ENCODE results near the gene TBCK. TPM values are rescaled to one million over a fixed set of nuclear protein-coding genes. Genes with fewer than 3 reads are reported as not detected.
"Not testable (repeated sequence)": the region's sequence is repeated elsewhere in the genome, so short reads cannot be mapped to it uniquely, and the experiment has no call there.

TBCK gene
- total and polyA plus RNA-seq, 3 donors from 2014 or later: 17.7 to 67.1 (median 66.3) TPM

DNA sequence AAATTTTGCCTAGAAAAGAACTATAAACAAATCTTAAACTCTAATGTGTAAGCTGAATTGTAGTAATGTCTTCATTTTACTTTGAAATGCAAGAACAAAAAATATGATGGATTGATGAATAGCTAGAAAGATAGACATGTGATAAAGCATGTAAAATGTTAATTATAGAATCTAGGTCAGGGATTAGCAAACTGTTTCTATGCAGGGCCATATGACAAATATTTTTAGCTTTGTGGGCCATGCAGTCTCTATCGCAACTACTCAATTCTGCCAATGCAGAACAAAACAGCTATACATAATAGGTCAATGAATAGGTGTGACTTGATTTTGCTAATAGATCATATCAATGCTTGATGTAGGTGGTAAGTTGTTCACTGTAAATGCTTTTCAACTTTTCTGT lies 75.3 kb downstream of the TBCK start:
- no peaks in the 10 kb centered on the region for H3K4me1 ChIP-seq
- H3K27ac ChIP-seq: no peak overlapping the region
- intact Hi-C loops (cut with DNase I; ENCODE audit: low total_unique reads): no loop called here
- no peaks in the 10 kb centered on the region for H3K36me3 ChIP-seq (ENCODE audit: low read depth, missing control alignments)
- no peaks in the 10 kb centered on the region for H3K27me3 ChIP-seq
- H3K4me3 ChIP-seq: no peak overlapping the region
- WGBS, 2 donors: 90 to 96% methylated on average over 1 of the region's 1 CpG
- no peak for DNase-seq
- no peaks in the 10 kb centered on the region for H3K9me3 ChIP-seq
- TF ChIP-seq, protein P1, sequence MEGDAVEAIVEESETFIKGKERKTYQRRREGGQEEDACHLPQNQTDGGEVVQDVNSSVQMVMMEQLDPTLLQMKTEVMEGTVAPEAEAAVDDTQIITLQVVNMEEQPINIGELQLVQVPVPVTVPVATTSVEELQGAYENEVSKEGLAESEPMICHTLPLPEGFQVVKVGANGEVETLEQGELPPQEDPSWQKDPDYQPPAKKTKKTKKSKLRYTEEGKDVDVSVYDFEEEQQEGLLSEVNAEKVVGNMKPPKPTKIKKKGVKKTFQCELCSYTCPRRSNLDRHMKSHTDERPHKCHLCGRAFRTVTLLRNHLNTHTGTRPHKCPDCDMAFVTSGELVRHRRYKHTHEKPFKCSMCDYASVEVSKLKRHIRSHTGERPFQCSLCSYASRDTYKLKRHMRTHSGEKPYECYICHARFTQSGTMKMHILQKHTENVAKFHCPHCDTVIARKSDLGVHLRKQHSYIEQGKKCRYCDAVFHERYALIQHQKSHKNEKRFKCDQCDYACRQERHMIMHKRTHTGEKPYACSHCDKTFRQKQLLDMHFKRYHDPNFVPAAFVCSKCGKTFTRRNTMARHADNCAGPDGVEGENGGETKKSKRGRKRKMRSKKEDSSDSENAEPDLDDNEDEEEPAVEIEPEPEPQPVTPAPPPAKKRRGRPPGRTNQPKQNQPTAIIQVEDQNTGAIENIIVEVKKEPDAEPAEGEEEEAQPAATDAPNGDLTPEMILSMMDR (IDR thresholded peaks at IDR 0.05): no peak

DNA sequence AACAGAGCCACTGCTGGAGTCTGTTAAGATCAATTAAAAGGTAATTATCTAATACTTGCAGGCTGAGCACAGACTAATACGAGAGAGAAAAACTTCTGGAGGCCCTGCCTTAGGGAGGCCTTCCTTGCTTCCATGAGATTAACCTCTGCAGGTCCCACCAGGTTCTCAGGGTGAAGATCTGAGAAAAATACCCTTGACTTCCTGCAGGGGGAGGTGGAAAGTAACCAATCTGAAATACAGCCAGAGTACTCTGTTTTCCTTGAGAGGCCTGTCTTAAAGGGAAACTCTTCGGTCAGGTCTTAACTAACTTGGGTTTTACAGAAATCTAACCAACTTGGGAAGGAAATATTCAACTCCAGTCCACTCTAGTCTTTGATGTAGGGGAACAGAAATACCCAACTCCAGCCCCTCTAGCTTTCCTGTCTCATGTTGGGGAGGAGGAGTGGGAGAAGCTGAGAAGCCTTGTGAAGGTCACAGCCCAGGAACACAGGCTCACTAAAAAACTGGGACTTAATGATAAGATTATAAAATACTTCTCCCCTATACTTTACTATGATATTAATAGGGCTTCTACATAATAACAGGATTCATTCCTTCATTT lies 77.1 kb downstream of the TBCK start:
- TF ChIP-seq, protein P1 (IDR thresholded peaks at IDR 0.05): peak; percentile 50 to 68 (median 63)
- TF ChIP-seq POLR2A (IDR thresholded peaks at IDR 0.05): no peak
- Histone ChIP-seq H3K4me3 (no peak overlapping the region), H3K27me3 (no peaks in the 10 kb centered on the region), H3K4me1 (no peaks in the 10 kb centered on the region), H3K27ac (no peak overlapping the region), H3K9me3 (no peaks in the 10 kb centered on the region), H3K36me3 (ENCODE audit: low read depth, missing control alignments) (no peaks in the 10 kb centered on the region)
- peak; percentile 21 for DNase-seq
- WGBS, 2 donors: 31 to 49% methylated on average over 2 of the region's 2 CpGs
- intact Hi-C loops (cut with DNase I; ENCODE audit: low total_unique reads): no loop called here

DNA sequence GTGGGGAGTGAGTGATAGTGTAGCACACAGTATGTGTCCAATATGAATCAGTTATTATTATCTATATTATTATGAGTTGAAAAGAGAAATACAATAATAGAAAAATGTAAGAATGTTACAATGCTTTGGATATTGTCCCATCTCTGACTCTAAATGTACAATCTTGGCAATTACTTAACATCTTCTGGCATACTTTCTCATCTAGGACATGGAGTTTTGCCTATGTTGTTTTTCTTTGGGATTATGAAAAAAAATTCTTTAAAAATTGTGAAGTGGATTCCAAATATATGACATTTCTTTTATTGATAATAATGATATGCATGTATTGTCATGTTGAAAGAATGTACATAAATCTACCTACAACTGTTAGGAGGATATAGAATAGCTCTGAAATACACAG lies 84.1 kb downstream of the TBCK start:
- TF ChIP-seq, protein P1 (IDR thresholded peaks at IDR 0.05): no peak
- TF ChIP-seq POLR2A (IDR thresholded peaks at IDR 0.05): no peak
- no peak for DNase-seq
- H3K27ac ChIP-seq: no peak overlapping the region
- no peak overlapping the region for H3K4me3 ChIP-seq
- H3K4me1 ChIP-seq: no peaks in the 10 kb centered on the region
- intact Hi-C loops (cut with DNase I; ENCODE audit: low total_unique reads): no loop called here
- no peaks in the 10 kb centered on the region for H3K9me3 ChIP-seq
- no peaks in the 10 kb centered on the region for H3K27me3 ChIP-seq
- no peaks in the 10 kb centered on the region for H3K36me3 ChIP-seq (ENCODE audit: low read depth, missing control alignments)

DNA sequence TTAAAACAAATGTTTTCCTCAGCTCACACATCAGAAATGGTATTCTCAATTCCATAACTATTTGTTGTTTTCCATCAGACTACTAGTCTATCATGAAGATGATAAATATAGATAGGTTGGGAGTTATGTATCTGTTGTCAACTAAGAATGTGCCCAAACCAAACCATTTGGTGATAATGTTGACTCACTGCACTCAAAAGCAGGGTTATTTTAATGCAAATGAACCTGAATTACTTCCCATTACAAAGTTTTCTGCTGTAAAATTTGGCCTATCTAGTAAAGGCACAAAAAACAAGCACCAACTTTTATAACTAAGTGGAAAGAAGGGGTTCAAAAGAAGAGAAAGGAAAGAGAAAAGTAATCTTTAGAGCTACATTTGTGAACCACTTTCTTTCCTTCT lies 93.5 kb downstream of the TBCK start:
- Histone ChIP-seq H3K4me3 (no peak overlapping the region), H3K9me3 (no peaks in the 10 kb centered on the region), H3K36me3 (ENCODE audit: low read depth, missing control alignments) (peaks cover 2% of the 10 kb centered on the region), H3K4me1 (no peaks in the 10 kb centered on the region), H3K27me3 (no peaks in the 10 kb centered on the region), H3K27ac (no peak overlapping the region)
- no peak for DNase-seq
- TF ChIP-seq POLR2A (IDR thresholded peaks at IDR 0.05): no peak
- TF ChIP-seq, protein P1 (IDR thresholded peaks at IDR 0.05): no peak
- intact Hi-C loops (cut with DNase I; ENCODE audit: low total_unique reads): no loop called here

DNA sequence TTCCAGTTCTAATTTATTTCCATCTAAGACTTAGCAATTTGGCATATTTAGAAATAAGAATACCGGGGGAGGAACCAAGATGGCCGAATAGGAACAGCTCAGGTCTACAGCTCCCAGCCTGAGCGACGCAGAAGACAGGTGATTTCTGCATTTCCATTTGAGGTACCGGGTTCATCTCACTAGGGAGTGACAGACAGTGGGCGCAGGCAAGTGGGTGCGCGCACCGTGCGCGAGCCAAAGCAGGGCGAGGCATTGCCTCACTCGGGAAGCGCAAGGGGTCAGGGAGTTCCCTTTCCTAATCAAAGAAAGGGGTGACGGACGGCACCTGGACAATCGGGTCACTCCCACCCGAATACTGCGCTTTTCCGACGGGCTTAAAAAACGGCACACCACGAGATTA lies 102.7 kb downstream of the TBCK start:
- H3K27me3 ChIP-seq; H3K9me3 ChIP-seq; H3K4me1 ChIP-seq; DNase-seq; H3K36me3 ChIP-seq (ENCODE audit: low read depth, missing control alignments); H3K4me3 ChIP-seq; intact Hi-C loops (cut with DNase I; ENCODE audit: low total_unique reads); H3K27ac ChIP-seq: not testable (repeated sequence)
- WGBS, 2 donors: 89 to 94% methylated on average over 23 of the region's 23 CpGs
